Brain microvascular endothelial cell (primary cell): ENCODE measurements around the gene HIP1.
"Not testable (repeated sequence)": the region's sequence is repeated elsewhere in the genome, so short reads cannot be mapped to it uniquely, and the experiment has no call there.

ENCODE experiments used
- DNase-seq: peaks from one replicate; pipeline ENCODE4 v3.0.0-alpha.2; 2020
- H3K27ac ChIP-seq: fragments of 250-450 bp; sonication (Bioruptor Pico); 2 replicates; pipeline ENCODE4 v1.5.1; 2020; ENCODE audit warnings: mild to moderate bottlenecking, moderate library complexity
- H3K27me3 ChIP-seq: fragments of 250-450 bp; sonication (Bioruptor Pico); replicated peaks from 2 replicates; pipeline ENCODE4 v1.5.1; 2020; ENCODE audit warnings: mild to moderate bottlenecking
- H3K36me3 ChIP-seq: fragments of 250-450 bp; sonication (Bioruptor Pico); replicated peaks from 2 replicates; pipeline ENCODE4 v1.5.1; 2020; ENCODE audit warnings: mild to moderate bottlenecking
- H3K4me3 ChIP-seq: 2 replicates; pipeline ENCODE4 v1.5.1; 2011; ENCODE audit warnings: low read depth, mild to moderate bottlenecking, control low read depth, low read length, moderate library complexity
- CTCF ChIP-seq: IDR thresholded peaks from 2 replicates; pipeline ENCODE4 v1.5.1; 2011; ENCODE audit warnings: low read depth, mild to moderate bottlenecking, moderate library complexity, low read length, control low read depth, inconsistent platforms; ENCODE audit errors: missing control alignments
- in situ Hi-C: cut with HindIII; loops from 2 replicates; pipeline ENCODE4 v1.10.0; 2017; ENCODE audit warnings: low sequenced_read_pairs, low pct_ligation_motif_present

The HIP1 gene

GRCh38 chr7:75601539-75601938 is 137.2 kb downstream of the HIP1 start:
- Histone ChIP-seq H3K36me3 (no peaks in the 10 kb centered on the region), H3K4me3 (no peak overlapping the region), H3K27ac (no peak overlapping the region), H3K27me3 (no peaks in the 10 kb centered on the region)
- no peak for TF ChIP-seq CTCF
- DNase-seq: no peak
- in situ Hi-C loops: no loop called here

DNA sequence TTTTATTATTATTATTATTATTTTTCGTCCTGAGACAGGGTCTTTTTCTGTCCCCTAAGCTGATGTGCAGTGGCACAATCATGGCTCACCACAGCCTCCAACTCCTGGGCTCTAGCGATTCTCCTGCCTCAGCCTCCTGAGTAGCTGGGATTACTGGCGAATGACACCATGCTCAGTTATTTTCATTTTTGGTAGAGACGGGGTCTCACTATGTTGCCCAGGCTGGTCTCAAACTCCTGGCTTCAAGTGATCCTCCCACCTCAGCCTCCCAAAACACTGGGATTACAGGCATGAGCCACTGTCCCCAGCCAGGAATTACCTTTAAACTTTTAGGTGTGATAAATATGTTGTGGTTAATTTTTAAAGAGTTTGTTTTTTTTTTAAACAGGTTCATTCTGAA is 138.0 kb downstream of the HIP1 start:
- in situ Hi-C loops, H3K36me3 ChIP-seq, H3K27me3 ChIP-seq, H3K4me3 ChIP-seq, DNase-seq, H3K27ac ChIP-seq: not testable (repeated sequence)

- DNase-seq: no peak
- no peak overlapping the region for H3K27ac ChIP-seq
- in situ Hi-C loops: no loop called here
Measured at GRCh38 chr7:75599244-75599781, 139.4 kb downstream of the HIP1 start.

DNA sequence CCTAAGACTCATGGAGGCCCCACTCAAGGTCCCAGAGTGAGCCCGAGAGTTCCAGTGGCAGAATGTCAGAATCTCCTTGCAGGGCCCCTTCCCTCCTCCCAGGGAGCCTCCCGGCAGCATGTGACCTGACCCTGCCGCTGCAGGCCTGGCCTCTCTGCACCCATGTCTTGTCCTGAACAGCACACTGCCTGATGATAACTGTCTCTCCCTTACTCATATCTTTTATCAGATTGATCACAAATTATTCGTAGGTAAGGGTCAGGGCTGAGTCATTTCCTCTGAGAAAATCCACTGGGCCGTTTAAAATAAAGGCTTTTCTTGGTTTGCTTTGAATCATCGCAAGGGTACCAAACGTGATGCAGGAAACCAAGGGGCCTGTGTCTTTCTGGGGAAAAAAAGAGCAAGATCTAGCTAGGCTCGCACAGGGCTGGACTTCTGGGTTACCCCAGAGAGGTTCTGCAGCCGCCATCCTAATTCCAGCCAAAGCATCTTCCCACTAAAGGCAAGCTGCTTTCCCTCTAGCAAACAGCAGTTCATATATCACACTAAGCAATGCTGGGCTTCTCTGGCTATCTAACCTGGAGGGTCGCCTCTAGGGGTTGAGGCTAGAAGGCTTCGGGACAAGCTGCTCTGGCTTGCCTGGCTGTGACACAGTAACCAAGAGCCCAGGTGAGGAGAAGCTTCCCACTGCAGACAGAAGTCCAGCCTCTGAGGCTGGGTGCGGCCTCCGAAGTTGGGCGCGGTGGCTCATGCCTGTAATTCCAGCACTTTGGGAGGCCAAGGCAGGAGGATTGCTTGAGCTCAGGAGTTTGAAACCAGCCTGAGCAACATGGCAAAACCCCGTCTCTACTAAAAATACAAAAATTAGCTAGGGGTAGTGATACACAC is 141.8 kb downstream of the HIP1 start:
- Histone ChIP-seq H3K27me3 (no peaks in the 10 kb centered on the region), H3K27ac (no peak overlapping the region), H3K4me3 (no peak overlapping the region), H3K36me3 (no peaks in the 10 kb centered on the region)
- peak; percentile 10 for DNase-seq
- no peak for TF ChIP-seq CTCF
- in situ Hi-C loops: no loop called here

More at GRCh38 chr7:75599244-75599781, 139.4 kb downstream of the HIP1 start:
- H3K36me3 ChIP-seq: no peaks in the 10 kb centered on the region
- no peak overlapping the region for H3K4me3 ChIP-seq
- no peaks in the 10 kb centered on the region for H3K27me3 ChIP-seq
- TF ChIP-seq CTCF: no peak

DNA sequence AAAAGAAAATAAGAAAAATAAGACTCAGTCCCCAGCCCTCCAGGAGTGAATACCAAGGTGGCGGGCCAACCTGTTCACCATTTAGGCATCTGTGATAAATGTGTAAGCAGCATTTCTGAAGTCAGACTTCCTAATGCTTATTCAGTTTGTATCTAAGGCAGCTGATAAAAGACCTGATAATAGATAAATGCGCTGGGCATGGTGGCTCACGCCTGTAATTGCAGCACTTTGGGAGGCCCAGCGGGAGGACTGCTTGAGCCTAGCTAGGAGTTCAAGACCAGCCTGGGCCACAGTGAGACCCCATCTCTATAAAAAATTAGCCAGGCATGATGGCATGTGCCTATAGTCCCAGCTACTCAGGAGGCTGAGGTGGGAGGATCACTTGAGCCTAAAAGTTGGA is 143.0 kb downstream of the HIP1 start:
- Histone ChIP-seq H3K27ac (no peak overlapping the region), H3K4me3 (no peak overlapping the region), H3K36me3 (no peaks in the 10 kb centered on the region), H3K27me3 (no peaks in the 10 kb centered on the region)
- in situ Hi-C loops: no loop called here
- no peak for DNase-seq
- TF ChIP-seq CTCF: no peak

DNA sequence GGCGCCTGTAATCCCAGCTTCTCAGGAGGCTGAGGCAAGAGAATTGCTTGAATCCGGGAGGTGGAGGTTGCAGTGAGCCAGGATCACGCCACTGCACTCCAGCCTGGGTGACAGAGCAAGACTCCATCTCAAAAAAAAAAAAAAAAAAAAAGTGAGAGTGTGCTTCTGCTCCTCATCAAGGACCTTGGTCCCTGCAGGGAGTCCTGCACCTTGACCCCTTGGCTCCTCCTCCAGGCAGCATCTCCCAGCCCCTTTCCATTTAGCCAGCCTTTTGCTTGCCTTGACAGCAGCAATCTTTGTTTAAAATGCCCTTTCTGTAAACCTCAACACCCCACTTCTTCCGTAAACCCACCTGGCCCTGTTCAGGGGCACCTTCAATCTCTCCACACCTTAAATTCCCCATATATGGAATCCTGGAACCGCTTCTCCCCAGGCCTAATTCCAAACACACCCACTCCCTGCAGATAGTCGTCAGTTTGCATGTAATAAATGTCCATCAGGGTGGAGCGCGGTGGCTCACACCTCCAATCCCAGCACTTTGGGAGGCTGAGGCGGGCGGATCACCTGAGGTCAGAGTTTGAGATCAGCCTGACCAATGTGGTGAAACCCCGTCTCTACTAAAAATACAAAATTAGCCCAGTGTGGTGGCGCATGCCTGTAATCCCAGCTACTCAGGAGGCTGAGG is 145.1 kb downstream of the HIP1 start:
- DNase-seq, H3K27me3 ChIP-seq, in situ Hi-C loops, H3K27ac ChIP-seq, H3K36me3 ChIP-seq, H3K4me3 ChIP-seq: not testable (repeated sequence)
